Peyer's patch (tissue), 4 donors: ENCODE data around the gene CMTM4.

ENCODE experiments used
- POLR2A ChIP-seq, 2 donors: fragments of 450-650 bp; IDR thresholded peaks; one replicate each; pipeline ENCODE4 v1.5.1; 2017; ENCODE audit warnings: antibody characterized with exemption in 2 of 2, mild to moderate bottlenecking in 2 of 2, moderate library complexity in 2 of 2
- TF ChIP-seq, protein P1 (sequence below), 6 experiments: fragments of 450-650 bp in 4 of 6; fragments of 200-600 bp in 2 of 6; sonication (generic) in 1 of 6; IDR thresholded peaks; one replicate each; pipeline ENCODE4 v1.5.1; 2017 to 2019; ENCODE audit warnings: antibody characterized with exemption in 6 of 6, mild to moderate bottlenecking in 3 of 6, moderate library complexity in 1 of 6

- TF ChIP-seq, protein P1, sequence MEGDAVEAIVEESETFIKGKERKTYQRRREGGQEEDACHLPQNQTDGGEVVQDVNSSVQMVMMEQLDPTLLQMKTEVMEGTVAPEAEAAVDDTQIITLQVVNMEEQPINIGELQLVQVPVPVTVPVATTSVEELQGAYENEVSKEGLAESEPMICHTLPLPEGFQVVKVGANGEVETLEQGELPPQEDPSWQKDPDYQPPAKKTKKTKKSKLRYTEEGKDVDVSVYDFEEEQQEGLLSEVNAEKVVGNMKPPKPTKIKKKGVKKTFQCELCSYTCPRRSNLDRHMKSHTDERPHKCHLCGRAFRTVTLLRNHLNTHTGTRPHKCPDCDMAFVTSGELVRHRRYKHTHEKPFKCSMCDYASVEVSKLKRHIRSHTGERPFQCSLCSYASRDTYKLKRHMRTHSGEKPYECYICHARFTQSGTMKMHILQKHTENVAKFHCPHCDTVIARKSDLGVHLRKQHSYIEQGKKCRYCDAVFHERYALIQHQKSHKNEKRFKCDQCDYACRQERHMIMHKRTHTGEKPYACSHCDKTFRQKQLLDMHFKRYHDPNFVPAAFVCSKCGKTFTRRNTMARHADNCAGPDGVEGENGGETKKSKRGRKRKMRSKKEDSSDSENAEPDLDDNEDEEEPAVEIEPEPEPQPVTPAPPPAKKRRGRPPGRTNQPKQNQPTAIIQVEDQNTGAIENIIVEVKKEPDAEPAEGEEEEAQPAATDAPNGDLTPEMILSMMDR (IDR thresholded peaks at IDR 0.05) = no peak
- TF ChIP-seq POLR2A (IDR thresholded peaks at IDR 0.05) = no peak
These were observed 79.5 kb downstream of the CMTM4 start for GRCh38 chr16:66617010-66617434.
